CD4-positive, alpha-beta T cell treated with Interleukin-12 subunit alpha and Interleukin-12 subunit beta, for 1 hour (primary cell): ENCODE data around the gene HSD17B3.
"Not testable (repeated sequence)": the region's sequence is repeated elsewhere in the genome, so short reads cannot be mapped to it uniquely, and the experiment has no call there.

Experiments
- DNase-seq: peaks from one replicate; pipeline ENCODE4 v3.0.0-alpha.2; 2020

HSD17B3 gene

GRCh38 chr9:96192710-96193109, 109.3 kb downstream of the HSD17B3 start:
- no peak for DNase-seq

- no peak for DNase-seq
Observed at GRCh38 chr9:96189995-96190394, 112.0 kb downstream of the HSD17B3 start.

DNA sequence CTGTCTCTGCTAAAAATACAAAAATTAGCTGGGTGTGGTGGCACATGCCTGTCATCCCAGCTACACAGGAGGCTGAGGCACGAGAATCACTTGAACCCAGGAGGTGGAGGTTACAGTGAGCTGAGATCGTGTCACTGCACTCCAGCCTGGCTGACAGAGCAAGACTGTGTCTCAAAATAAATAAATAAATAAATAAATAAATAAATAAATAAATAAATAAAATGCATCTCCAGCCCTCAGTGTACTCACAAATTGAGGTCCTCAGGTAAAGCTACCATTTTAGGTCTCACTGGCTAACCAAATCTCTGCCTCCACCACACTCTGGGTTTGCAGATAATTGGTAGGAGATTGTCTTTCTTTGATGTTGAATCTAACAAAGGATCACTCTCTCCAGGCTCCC, 112.4 kb downstream of the HSD17B3 start:
- DNase-seq = not testable (repeated sequence)

- no peak for DNase-seq
Observed at GRCh38 chr9:96188571-96188970, 113.4 kb downstream of the HSD17B3 start.

- no peak for DNase-seq
Observed at GRCh38 chr9:96187151-96187555, 114.8 kb downstream of the HSD17B3 start.

DNA sequence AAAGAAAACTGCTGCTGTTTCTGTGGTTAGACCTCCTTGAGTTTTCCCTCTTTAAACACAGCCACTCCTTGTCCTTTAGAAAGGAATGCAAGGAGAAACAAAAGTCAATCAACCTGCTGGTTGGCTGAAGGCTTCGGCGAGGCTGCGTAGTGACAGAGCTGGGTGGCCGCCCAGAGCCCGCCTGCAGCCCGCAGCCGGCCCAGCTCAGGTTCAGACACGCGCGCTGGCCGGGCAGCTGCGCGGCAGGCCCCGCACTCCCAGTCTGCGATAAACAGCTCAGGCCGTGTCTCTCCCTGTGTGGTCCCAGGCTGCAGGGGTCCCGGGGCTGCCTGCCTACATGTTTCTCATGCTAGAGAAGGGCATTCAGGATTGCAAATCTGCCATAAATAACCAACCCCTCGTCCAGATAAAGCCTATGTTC, 115.4 kb downstream of the HSD17B3 start:
- DNase-seq = no peak

- DNase-seq = no peak
Observed at GRCh38 chr9:96185518-96186156, 116.3 kb downstream of the HSD17B3 start.
